Liver (tissue), 9 donors: Measurements from ENCODE around the gene PTPRS. TPM values are rescaled to one million over a fixed set of nuclear protein-coding genes. Genes with fewer than 3 reads are reported as not detected.

Experiments
- DNase-seq: peaks from one replicate; pipeline ENCODE4 v3.0.0-alpha.2; 2017; ENCODE audit warnings: low spot score
- H3K27ac ChIP-seq, 2 donors: one replicate each; pipeline ENCODE4 v1.7.0; 2013; ENCODE audit warnings: inconsistent platforms in 2 of 2, low read length in 2 of 2, control low read depth in 1 of 2, low read depth in 1 of 2, mild to moderate bottlenecking in 1 of 2
- H3K27me3 ChIP-seq, 4 donors: one replicate each; pipeline versions ENCODE4 v1.6.1 to v1.7.0; 2013; ENCODE audit warnings: low read length in 3 of 4, inconsistent platforms in 1 of 4, mild to moderate bottlenecking in 1 of 4, moderate library complexity in 1 of 4; ENCODE audit not compliant: control insufficient read depth in 4 of 4, insufficient read depth in 4 of 4
- H3K36me3 ChIP-seq, 4 donors: one replicate each; pipeline versions ENCODE4 v1.6.1 to v1.7.0; 2013; ENCODE audit warnings: low read length in 3 of 4, mild to moderate bottlenecking in 3 of 4, low read depth in 1 of 4, moderate library complexity in 1 of 4; ENCODE audit not compliant: control insufficient read depth in 4 of 4, insufficient read depth in 3 of 4
- H3K4me1 ChIP-seq, 4 donors: one replicate each; pipeline versions ENCODE4 v1.6.1 to v1.7.0; 2013; ENCODE audit warnings: low read length in 3 of 4, mild to moderate bottlenecking in 3 of 4, moderate library complexity in 1 of 4; ENCODE audit not compliant: control insufficient read depth in 4 of 4, insufficient read depth in 4 of 4
- H3K4me3 ChIP-seq, 3 donors: one replicate each; pipeline versions ENCODE4 v1.6.1 to v1.7.0; 2013; ENCODE audit warnings: low read length in 3 of 3, control low read depth in 1 of 3, low read depth in 1 of 3, mild to moderate bottlenecking in 1 of 3
- H3K9ac ChIP-seq, 2 donors: one replicate each; pipeline ENCODE4 v1.7.0; 2013; ENCODE audit warnings: low read length in 2 of 2, mild to moderate bottlenecking in 2 of 2, moderate library complexity in 2 of 2, control low read depth in 1 of 2, low read depth in 1 of 2
- H3K9me3 ChIP-seq, 4 donors: one replicate each; pipeline versions ENCODE4 v1.6.1 to v1.7.0; 2013; ENCODE audit warnings: low read length in 3 of 4; ENCODE audit not compliant: control insufficient read depth in 4 of 4
- EGR1 ChIP-seq, 2 donors: IDR thresholded peaks; 2 replicates each; pipeline ENCODE4 v1.6.1; 2016 to 2018; ENCODE audit warnings: antibody characterized with exemption in 2 of 2, low read depth in 2 of 2
- FOXA1 ChIP-seq: IDR thresholded peaks from 2 replicates; pipeline ENCODE4 v1.6.1; 2016; ENCODE audit warnings: antibody characterized with exemption
- FOXA2 ChIP-seq: IDR thresholded peaks from 2 replicates; pipeline ENCODE4 v1.6.1; 2016; ENCODE audit warnings: antibody characterized with exemption
- GABPA ChIP-seq, 2 donors: IDR thresholded peaks in 1 of 2; conservative IDR thresholded peaks in 1 of 2; 2 replicates each; pipeline ENCODE4 v1.6.1; 2016; ENCODE audit warnings: antibody characterized with exemption in 2 of 2, mild to moderate bottlenecking in 1 of 2, moderate library complexity in 1 of 2
- HNF4A ChIP-seq, 2 donors: conservative IDR thresholded peaks; 2 replicates each; pipeline ENCODE4 v1.6.1; 2016; ENCODE audit warnings: antibody characterized with exemption in 2 of 2, mild to moderate bottlenecking in 2 of 2
- HNF4G ChIP-seq: IDR thresholded peaks from 2 replicates; pipeline ENCODE4 v1.6.1; 2016; ENCODE audit warnings: antibody characterized with exemption
- JUND ChIP-seq, 2 donors: IDR thresholded peaks; 2 replicates each; pipeline ENCODE4 v1.6.1; 2016; ENCODE audit warnings: antibody characterized with exemption in 2 of 2
- NR2F2 ChIP-seq: IDR thresholded peaks from 2 replicates; pipeline ENCODE4 v1.6.1; 2016; ENCODE audit warnings: antibody characterized with exemption
- RAD21 ChIP-seq, 2 donors: IDR thresholded peaks; 2 replicates each; pipeline ENCODE4 v1.6.1; 2016; ENCODE audit warnings: antibody characterized with exemption in 2 of 2, mild to moderate bottlenecking in 2 of 2
- RXRA ChIP-seq, 2 donors: IDR thresholded peaks; 2 replicates each; pipeline ENCODE4 v1.6.1; 2017 to 2018; ENCODE audit warnings: antibody characterized with exemption in 2 of 2, mild to moderate bottlenecking in 1 of 2
- SP1 ChIP-seq: IDR thresholded peaks from 2 replicates; pipeline ENCODE4 v1.6.1; 2018; ENCODE audit warnings: antibody characterized with exemption, mild to moderate bottlenecking
- TAF1 ChIP-seq: conservative IDR thresholded peaks from 2 replicates; pipeline ENCODE4 v1.6.1; 2016; ENCODE audit warnings: antibody characterized with exemption, mild to moderate bottlenecking
- YY1 ChIP-seq: IDR thresholded peaks from 2 replicates; pipeline ENCODE4 v1.6.1; 2016; ENCODE audit warnings: antibody characterized with exemption, mild to moderate bottlenecking
- ZBTB33 ChIP-seq: IDR thresholded peaks from 2 replicates; pipeline ENCODE4 v1.6.1; 2016; ENCODE audit warnings: antibody characterized with exemption
- WGBS: extraction: QIAGEN DNeasy Blood & Tissue Kit; methylation state at CpG from one replicate; pipeline ENCODE4 v1.1.7; 2013; 5-methylcytosine and 5-hydroxymethylcytosine counted together
- polyA plus RNA-seq, 2 donors: library from polyadenylated mRNA; stranded (reverse) in 1 of 2; unstranded in 1 of 2; fragments of 200-250 nt in 1 of 2; fragments of >200 nt in 1 of 2; fragmentation: Nextera tagmentation in 1 of 2; extraction: Ambion mirVana in 1 of 2; gene quantifications; one replicate each; pipeline versions ENCODE4 v1.2.1 to v1.2.3, GENCODE V29; 2013 to 2015
- total RNA-seq, 2 donors: library from RNA; depleted of rRNA; stranded (reverse); fragments of >200 nt; gene quantifications; one replicate each; pipeline ENCODE4 v1.2.3, GENCODE V29; 2014
- TF ChIP-seq, protein P1 (sequence below): IDR thresholded peaks from 2 replicates; pipeline ENCODE4 v1.6.1; 2016; ENCODE audit warnings: antibody characterized with exemption
- TF ChIP-seq, protein P2 (sequence below): IDR thresholded peaks from 2 replicates; pipeline ENCODE4 v1.6.1; 2016; ENCODE audit warnings: antibody characterized with exemption
- TF ChIP-seq, protein P3 (sequence below): IDR thresholded peaks from 2 replicates; pipeline ENCODE4 v1.6.1; 2016; ENCODE audit warnings: antibody characterized with exemption, mild to moderate bottlenecking
- TF ChIP-seq, protein P4 (sequence below): fragments of 150-350 bp; IDR thresholded peaks from 2 replicates; pipeline ENCODE4 v1.5.1; 2017; ENCODE audit warnings: improper control_type of control experiment, low read depth, low read length; ENCODE audit not compliant: missing input control
- donor health status: healthy.
- donor health status: healthy.
- donor health status: healthy.
- donor health status: healthy.
- donor health status: healthy.

The PTPRS gene
- total and polyA plus RNA-seq, 4 donors = 1.3 to 49.7 (median 20.2) TPM

DNA sequence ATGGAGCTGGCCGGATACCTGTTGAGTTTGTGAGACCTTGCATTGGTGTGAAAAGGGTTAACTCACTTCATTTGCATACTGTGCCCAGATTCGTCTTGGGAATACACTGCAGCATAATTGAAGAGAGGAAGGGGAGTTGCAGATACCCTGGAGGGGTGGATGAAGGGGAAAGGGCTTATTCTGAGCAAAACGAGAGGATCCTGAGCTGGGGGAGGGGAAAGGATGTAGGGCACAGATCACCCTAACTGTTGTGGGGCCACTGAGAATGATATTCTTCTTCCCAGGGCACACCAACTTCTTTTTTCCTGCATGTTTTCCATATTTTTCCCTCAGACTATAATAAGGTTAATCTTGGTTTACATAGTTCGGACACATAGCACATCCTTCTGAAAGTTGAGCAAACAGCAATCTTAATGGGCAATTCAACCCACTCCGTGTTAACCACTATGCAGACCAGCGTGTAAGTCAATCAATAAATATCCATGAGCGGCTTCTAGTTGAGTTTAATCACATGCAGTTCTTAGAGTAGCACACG is 11.7 kb upstream of the PTPRS start:
- peaks cover 0 to 5% (median 0%) of the 10 kb centered on the region in 4 donors for H3K27me3 ChIP-seq
- no peak overlapping the region for H3K9ac ChIP-seq
- TF ChIP-seq, protein P1, sequence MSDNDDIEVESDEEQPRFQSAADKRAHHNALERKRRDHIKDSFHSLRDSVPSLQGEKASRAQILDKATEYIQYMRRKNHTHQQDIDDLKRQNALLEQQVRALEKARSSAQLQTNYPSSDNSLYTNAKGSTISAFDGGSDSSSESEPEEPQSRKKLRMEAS = no peak
- TF ChIP-seq RAD21 (IDR thresholded peaks at IDR 0.05) (no peak), FOXA2 (no peak), SP1 (no peak), FOXA1 (no peak), TAF1 (no peak), GABPA (IDR thresholded peaks at IDR 0.05 in 1 of 2, conservative IDR thresholded peaks at IDR 0.05 in 1 of 2) (no peak), HNF4A (conservative IDR thresholded peaks at IDR 0.05) (no peak), YY1 (no peak), NR2F2 (no peak), HNF4G (no peak), RXRA (IDR thresholded peaks at IDR 0.05) (no peak), EGR1 (IDR thresholded peaks at IDR 0.05; ENCODE audit: low read depth in 2 of 2) (no peak)
- TF ChIP-seq, protein P2, sequence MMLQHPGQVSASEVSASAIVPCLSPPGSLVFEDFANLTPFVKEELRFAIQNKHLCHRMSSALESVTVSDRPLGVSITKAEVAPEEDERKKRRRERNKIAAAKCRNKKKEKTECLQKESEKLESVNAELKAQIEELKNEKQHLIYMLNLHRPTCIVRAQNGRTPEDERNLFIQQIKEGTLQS = no peak
- 29% methylated on average over 8 of the region's 8 CpGs for WGBS
- H3K36me3 ChIP-seq = no peaks in the 10 kb centered on the region
- no peak overlapping the region for H3K27ac ChIP-seq
- H3K9me3 ChIP-seq = no peaks in the 10 kb centered on the region
- DNase-seq = no peak
- H3K4me3 ChIP-seq = no peak overlapping the region
- no peaks in the 10 kb centered on the region for H3K4me1 ChIP-seq

GRCh38 chr19:5351731-5352228 is 11.2 kb upstream of the PTPRS start:
- H3K27me3 ChIP-seq = peaks cover 0 to 5% (median 0%) of the 10 kb centered on the region in 4 donors
- no peaks in the 10 kb centered on the region for H3K4me1 ChIP-seq
- no peak for TF ChIP-seq EGR1 (IDR thresholded peaks at IDR 0.05; ENCODE audit: low read depth in 2 of 2)
- no peak for TF ChIP-seq FOXA2
- no peak for TF ChIP-seq TAF1
- no peak for TF ChIP-seq SP1
- no peak for TF ChIP-seq JUND (IDR thresholded peaks at IDR 0.05)
- TF ChIP-seq HNF4G = no peak
- TF ChIP-seq GABPA (IDR thresholded peaks at IDR 0.05 in 1 of 2, conservative IDR thresholded peaks at IDR 0.05 in 1 of 2) = no peak
- TF ChIP-seq, protein P3, sequence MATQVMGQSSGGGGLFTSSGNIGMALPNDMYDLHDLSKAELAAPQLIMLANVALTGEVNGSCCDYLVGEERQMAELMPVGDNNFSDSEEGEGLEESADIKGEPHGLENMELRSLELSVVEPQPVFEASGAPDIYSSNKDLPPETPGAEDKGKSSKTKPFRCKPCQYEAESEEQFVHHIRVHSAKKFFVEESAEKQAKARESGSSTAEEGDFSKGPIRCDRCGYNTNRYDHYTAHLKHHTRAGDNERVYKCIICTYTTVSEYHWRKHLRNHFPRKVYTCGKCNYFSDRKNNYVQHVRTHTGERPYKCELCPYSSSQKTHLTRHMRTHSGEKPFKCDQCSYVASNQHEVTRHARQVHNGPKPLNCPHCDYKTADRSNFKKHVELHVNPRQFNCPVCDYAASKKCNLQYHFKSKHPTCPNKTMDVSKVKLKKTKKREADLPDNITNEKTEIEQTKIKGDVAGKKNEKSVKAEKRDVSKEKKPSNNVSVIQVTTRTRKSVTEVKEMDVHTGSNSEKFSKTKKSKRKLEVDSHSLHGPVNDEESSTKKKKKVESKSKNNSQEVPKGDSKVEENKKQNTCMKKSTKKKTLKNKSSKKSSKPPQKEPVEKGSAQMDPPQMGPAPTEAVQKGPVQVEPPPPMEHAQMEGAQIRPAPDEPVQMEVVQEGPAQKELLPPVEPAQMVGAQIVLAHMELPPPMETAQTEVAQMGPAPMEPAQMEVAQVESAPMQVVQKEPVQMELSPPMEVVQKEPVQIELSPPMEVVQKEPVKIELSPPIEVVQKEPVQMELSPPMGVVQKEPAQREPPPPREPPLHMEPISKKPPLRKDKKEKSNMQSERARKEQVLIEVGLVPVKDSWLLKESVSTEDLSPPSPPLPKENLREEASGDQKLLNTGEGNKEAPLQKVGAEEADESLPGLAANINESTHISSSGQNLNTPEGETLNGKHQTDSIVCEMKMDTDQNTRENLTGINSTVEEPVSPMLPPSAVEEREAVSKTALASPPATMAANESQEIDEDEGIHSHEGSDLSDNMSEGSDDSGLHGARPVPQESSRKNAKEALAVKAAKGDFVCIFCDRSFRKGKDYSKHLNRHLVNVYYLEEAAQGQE = no peak
- no peak for TF ChIP-seq NR2F2
- TF ChIP-seq, protein P2 = no peak
- no peak for TF ChIP-seq YY1
- TF ChIP-seq, protein P1 = no peak
- TF ChIP-seq HNF4A (conservative IDR thresholded peaks at IDR 0.05) = no peak
- TF ChIP-seq FOXA1 = no peak
- TF ChIP-seq RXRA (IDR thresholded peaks at IDR 0.05) = no peak
- TF ChIP-seq, protein P4, sequence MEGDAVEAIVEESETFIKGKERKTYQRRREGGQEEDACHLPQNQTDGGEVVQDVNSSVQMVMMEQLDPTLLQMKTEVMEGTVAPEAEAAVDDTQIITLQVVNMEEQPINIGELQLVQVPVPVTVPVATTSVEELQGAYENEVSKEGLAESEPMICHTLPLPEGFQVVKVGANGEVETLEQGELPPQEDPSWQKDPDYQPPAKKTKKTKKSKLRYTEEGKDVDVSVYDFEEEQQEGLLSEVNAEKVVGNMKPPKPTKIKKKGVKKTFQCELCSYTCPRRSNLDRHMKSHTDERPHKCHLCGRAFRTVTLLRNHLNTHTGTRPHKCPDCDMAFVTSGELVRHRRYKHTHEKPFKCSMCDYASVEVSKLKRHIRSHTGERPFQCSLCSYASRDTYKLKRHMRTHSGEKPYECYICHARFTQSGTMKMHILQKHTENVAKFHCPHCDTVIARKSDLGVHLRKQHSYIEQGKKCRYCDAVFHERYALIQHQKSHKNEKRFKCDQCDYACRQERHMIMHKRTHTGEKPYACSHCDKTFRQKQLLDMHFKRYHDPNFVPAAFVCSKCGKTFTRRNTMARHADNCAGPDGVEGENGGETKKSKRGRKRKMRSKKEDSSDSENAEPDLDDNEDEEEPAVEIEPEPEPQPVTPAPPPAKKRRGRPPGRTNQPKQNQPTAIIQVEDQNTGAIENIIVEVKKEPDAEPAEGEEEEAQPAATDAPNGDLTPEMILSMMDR = no peak
- TF ChIP-seq ZBTB33 = no peak
- TF ChIP-seq RAD21 (IDR thresholded peaks at IDR 0.05) = no peak
- H3K36me3 ChIP-seq = no peaks in the 10 kb centered on the region
- no peak overlapping the region for H3K4me3 ChIP-seq
- DNase-seq = no peak
- H3K9me3 ChIP-seq = no peaks in the 10 kb centered on the region
- H3K9ac ChIP-seq = no peak overlapping the region
- WGBS = 62% methylated on average over 2 of the region's 2 CpGs
- no peak overlapping the region for H3K27ac ChIP-seq
